GM12865 (cell line): ENCODE measurements around the gene C3orf22.

Source experiments
- DNase-seq: peaks from one replicate; pipeline ENCODE4 v3.0.0; 2010; ENCODE audit warnings: low read depth
- H3K4me3 ChIP-seq: 2 replicates; pipeline ENCODE4 v1.5.1; 2011; ENCODE audit warnings: mild to moderate bottlenecking, low read depth, low read length, control low read depth
- CTCF ChIP-seq: IDR thresholded peaks from 2 replicates; pipeline ENCODE4 v1.5.1; 2011; ENCODE audit warnings: low read length, control low read depth, low read depth, inconsistent platforms; ENCODE audit not compliant: insufficient read depth; ENCODE audit errors: missing control alignments

The C3orf22 gene

GRCh38 chr3:126546549-126547239 is 12.0 kb downstream of the C3orf22 start:
- H3K4me3 ChIP-seq, result no peak overlapping the region
- no peak for TF ChIP-seq CTCF

GRCh38 chr3:126546013-126546412 is 12.7 kb downstream of the C3orf22 start:
- no peak overlapping the region for H3K4me3 ChIP-seq
- no peak for TF ChIP-seq CTCF
- no peak for DNase-seq

More at GRCh38 chr3:126546549-126547239, 12.0 kb downstream of the C3orf22 start:
- no peak for DNase-seq

GRCh38 chr3:126545544-126545943 is 13.2 kb downstream of the C3orf22 start:
- H3K4me3 ChIP-seq, result no peak overlapping the region
- TF ChIP-seq CTCF, result no peak
- no peak for DNase-seq

- no peak for TF ChIP-seq CTCF
- H3K4me3 ChIP-seq, result no peak overlapping the region
- DNase-seq, result no peak
Observed at GRCh38 chr3:126544596-126545281, 14.0 kb downstream of the C3orf22 start.

- DNase-seq, result no peak
- TF ChIP-seq CTCF, result no peak
- H3K4me3 ChIP-seq, result no peak overlapping the region
Observed at GRCh38 chr3:126543457-126544061, 15.2 kb downstream of the C3orf22 start.

- H3K4me3 ChIP-seq, result no peak overlapping the region
- no peak for DNase-seq
- no peak for TF ChIP-seq CTCF
Observed at GRCh38 chr3:126542340-126543241, 16.1 kb downstream of the C3orf22 start.
